H1 (cell line): Measurements from ENCODE around the gene PRR19. TPM values are rescaled to one million over a fixed set of nuclear protein-coding genes. Genes with fewer than 3 reads are reported as not detected.

Experiments used
- CTCF ChIA-PET: fragments of 300-600 bp; sonication (Branson Sonifier 250); formaldehyde crosslinking; loops from one replicate; lab custom pipeline; 2021; ENCODE audit not compliant: partially characterized antibody; lab: Charles Lee
- POLR2A ChIA-PET: fragments of 300-600 bp; sonication (Branson Sonifier 250); formaldehyde crosslinking; loops from one replicate; lab custom pipeline; 2021; ENCODE audit warnings: inconsistent platforms; ENCODE audit not compliant: partially characterized antibody; lab: Charles Lee
- DNase-seq, 2 experiments: peaks; one replicate each; pipeline versions ENCODE4 v3.0.0 to v3.0.0-alpha.2; 2010 to 2022; ENCODE audit warnings: low spot score in 2 of 2, low read depth in 1 of 2, mixed read lengths in 1 of 2
- FAIRE-seq: peaks from 2 replicates; lab custom pipeline; 2011; peaks lifted over from hg19 to GRCh38; lab: Jason Lieb, UNC
- H2AFZ ChIP-seq: 2 replicates; pipeline ENCODE4 v1.8.1; 2012; ENCODE audit warnings: low read length, inconsistent platforms
- H2AK5ac ChIP-seq: 2 replicates; pipeline ENCODE4 v1.6.1; 2013; ENCODE audit warnings: low read depth, low read length
- H2BK120ac ChIP-seq: replicated peaks from 2 replicates; pipeline ENCODE3; 2013; ENCODE audit warnings: low read depth, low read length, inconsistent platforms
- H2BK12ac ChIP-seq: 2 replicates; pipeline ENCODE4 v1.6.1; 2013; ENCODE audit warnings: low read depth, low read length
- H2BK15ac ChIP-seq: 2 replicates; pipeline ENCODE4 v1.6.1; 2013; ENCODE audit warnings: low read length
- H2BK20ac ChIP-seq: 2 replicates; pipeline ENCODE4 v1.6.1; 2013; ENCODE audit warnings: low read length
- H2BK5ac ChIP-seq: 2 replicates; pipeline ENCODE4 v1.6.1; 2013; ENCODE audit warnings: low read depth, low read length
- H3K14ac ChIP-seq: 2 replicates; pipeline ENCODE4 v1.6.1; 2013; ENCODE audit warnings: inconsistent platforms; ENCODE audit not compliant: insufficient read length
- H3K18ac ChIP-seq: 2 replicates; pipeline ENCODE4 v1.6.1; 2013; ENCODE audit warnings: low read length; ENCODE audit errors: extremely low read depth
- H3K23ac ChIP-seq: 2 replicates; pipeline ENCODE4 v1.6.1; 2013; ENCODE audit warnings: inconsistent platforms; ENCODE audit not compliant: insufficient read length
- H3K23me2 ChIP-seq: 2 replicates; pipeline ENCODE4 v1.6.1; 2013; ENCODE audit warnings: low read depth, low read length
- H3K27ac ChIP-seq: 2 replicates; pipeline ENCODE4 v1.6.1; 2011; ENCODE audit warnings: low read depth, low read length, inconsistent platforms
- H3K27me3 ChIP-seq, 4 experiments: replicated peaks in 1 of 4; 1 replicate in 1 of 4; 2 replicates in 3 of 4; pipeline versions ENCODE4 v1.6.1 to v1.8.1; 2011 to 2013; ENCODE audit warnings: low read length in 3 of 4, mild to moderate bottlenecking in 3 of 4, inconsistent platforms in 2 of 4, mixed read lengths in 2 of 4, moderate library complexity in 1 of 4; ENCODE audit not compliant: control insufficient read depth in 3 of 4, insufficient read depth in 3 of 4; ENCODE audit errors: extremely low read depth in 1 of 4
- H3K36me3 ChIP-seq, 4 experiments: 2 replicates each; pipeline versions ENCODE4 v1.6.1 to v1.8.1; 2011 to 2013; ENCODE audit warnings: mild to moderate bottlenecking in 4 of 4, low read length in 3 of 4, moderate library complexity in 2 of 4, control low read depth in 1 of 4, inconsistent platforms in 1 of 4; ENCODE audit not compliant: insufficient read depth in 4 of 4, control insufficient read depth in 2 of 4
- H3K4ac ChIP-seq: replicated peaks from 2 replicates; pipeline ENCODE3; 2013; ENCODE audit warnings: low read length, low read depth, mixed read lengths, inconsistent platforms; ENCODE audit not compliant: insufficient read length
- H3K4me1 ChIP-seq, 4 experiments: replicated peaks in 1 of 4; 1 replicate in 1 of 4; 2 replicates in 3 of 4; pipeline versions ENCODE4 v1.6.1 to v1.8.1; 2011 to 2013; ENCODE audit warnings: low read length in 3 of 4, inconsistent platforms in 2 of 4, mixed read lengths in 1 of 4; ENCODE audit not compliant: insufficient read depth in 4 of 4, control insufficient read depth in 3 of 4
- H3K4me2 ChIP-seq, 2 experiments: 2 replicates each; pipeline versions ENCODE4 v1.6.1 to v1.8.1; 2011 to 2013; ENCODE audit warnings: low read depth in 2 of 2, low read length in 2 of 2, control low read depth in 1 of 2, inconsistent platforms in 1 of 2, mild to moderate bottlenecking in 1 of 2; ENCODE audit not compliant: insufficient read depth in 1 of 2
- H3K4me3 ChIP-seq, 4 experiments: fragments of 200-600, 300-600 bp in 1 of 4; sonication (generic), shearing (Covaris generic), sonication (Bioruptor Twin) in 1 of 4; 2 replicates each; pipeline versions ENCODE4 v1.5.1 to v1.8.1; 2011 to 2016; ENCODE audit warnings: low read length in 4 of 4, low read depth in 3 of 4, control low read depth in 2 of 4, inconsistent platforms in 2 of 4, mild to moderate bottlenecking in 2 of 4, mixed read lengths in 1 of 4, moderate library complexity in 1 of 4; ENCODE audit not compliant: insufficient read depth in 2 of 4; ENCODE audit errors: extremely low read depth in 1 of 4
- H3K56ac ChIP-seq: replicated peaks from 2 replicates; pipeline ENCODE3; 2013; ENCODE audit warnings: low read depth, mild to moderate bottlenecking, mixed read lengths, low read length, inconsistent platforms; ENCODE audit not compliant: insufficient read length
- H3K79me1 ChIP-seq: 2 replicates; pipeline ENCODE4 v1.6.1; 2013; ENCODE audit warnings: low read depth, low read length, control low read depth
- H3K79me2 ChIP-seq, 2 experiments: 2 replicates each; pipeline versions ENCODE4 v1.6.1 to v1.8.1; 2012 to 2013; ENCODE audit warnings: low read length in 2 of 2, mild to moderate bottlenecking in 2 of 2, inconsistent platforms in 1 of 2; ENCODE audit not compliant: insufficient read depth in 2 of 2, control insufficient read depth in 1 of 2
- H3K9ac ChIP-seq, 4 experiments: replicated peaks in 1 of 4; 1 replicate in 1 of 4; 2 replicates in 3 of 4; pipeline versions ENCODE4 v1.6.1 to v1.8.1; 2011 to 2013; ENCODE audit warnings: low read depth in 3 of 4, low read length in 3 of 4, control low read depth in 2 of 4, mild to moderate bottlenecking in 2 of 4, moderate library complexity in 2 of 4, inconsistent platforms in 1 of 4; ENCODE audit errors: extremely low read depth in 1 of 4
- H3K9me3 ChIP-seq, 2 experiments: 2 replicates each; pipeline versions ENCODE4 v1.6.1 to v1.8.1; 2012 to 2013; ENCODE audit warnings: mild to moderate bottlenecking in 2 of 2, moderate library complexity in 2 of 2, control low read depth in 1 of 2, inconsistent platforms in 1 of 2, low read depth in 1 of 2, low read length in 1 of 2, mixed read lengths in 1 of 2; ENCODE audit not compliant: insufficient read depth in 2 of 2
- H4K20me1 ChIP-seq, 2 experiments: replicated peaks in 1 of 2; 2 replicates each; pipeline versions ENCODE3 to v1.8.1; 2011 to 2013; ENCODE audit warnings: inconsistent platforms in 2 of 2, low read length in 2 of 2, mild to moderate bottlenecking in 1 of 2; ENCODE audit not compliant: insufficient read depth in 2 of 2, control insufficient read depth in 1 of 2
- H4K5ac ChIP-seq: 2 replicates; pipeline ENCODE4 v1.6.1; 2013; ENCODE audit warnings: low read length, low read depth, mixed read lengths, inconsistent platforms; ENCODE audit not compliant: insufficient read length
- H4K8ac ChIP-seq: 2 replicates; pipeline ENCODE4 v1.8.0; 2013; ENCODE audit warnings: mild to moderate bottlenecking, moderate library complexity, low read length, inconsistent platforms; ENCODE audit not compliant: insufficient read depth; ENCODE audit errors: extremely low read depth
- H4K91ac ChIP-seq: replicated peaks from 2 replicates; pipeline ENCODE3; 2013; ENCODE audit warnings: low read length, mixed read lengths, inconsistent platforms; ENCODE audit not compliant: insufficient read length
- BACH1 ChIP-seq: IDR thresholded peaks from 2 replicates; pipeline ENCODE4 v1.6.1; 2012; ENCODE audit warnings: low read length, improper control_type of control experiment
- CREB1 ChIP-seq: IDR thresholded peaks from 2 replicates; pipeline ENCODE4 v1.6.1; 2012; ENCODE audit warnings: inconsistent platforms
- POLR2A ChIP-seq, 2 experiments: IDR thresholded peaks; 1 replicate in 1 of 2; 2 replicates in 1 of 2; pipeline ENCODE4 v1.6.1; 2011; ENCODE audit warnings: low read depth in 2 of 2, low read length in 2 of 2, mild to moderate bottlenecking in 2 of 2; ENCODE audit errors: control extremely low read depth in 1 of 2
- POLR2AphosphoS5 ChIP-seq: IDR thresholded peaks from 2 replicates; pipeline ENCODE4 v1.6.1; 2011; ENCODE audit warnings: low read depth, low read length
- RNF2 ChIP-seq: fragments of 200-900, 300-1000 bp; sonication (generic); IDR thresholded peaks from 2 replicates; pipeline ENCODE4 v1.7.1; 2016; ENCODE audit warnings: borderline replicate concordance, low read depth, mild to moderate bottlenecking, antibody characterized with exemption, low read length; ENCODE audit not compliant: poor library complexity, severe bottlenecking; ENCODE audit errors: missing control alignments
- RXRA ChIP-seq: IDR thresholded peaks from 2 replicates; pipeline ENCODE4 v1.6.1; 2011; ENCODE audit warnings: low read depth, mild to moderate bottlenecking, low read length, moderate library complexity; ENCODE audit not compliant: insufficient read depth
- TAF1 ChIP-seq: IDR thresholded peaks from 2 replicates; pipeline ENCODE4 v1.6.1; 2011; ENCODE audit warnings: mild to moderate bottlenecking, low read depth, low read length
- TAF7 ChIP-seq: optimal IDR thresholded peaks from 2 replicates; pipeline ENCODE3; 2011; ENCODE audit warnings: low read depth, mild to moderate bottlenecking, inconsistent platforms, low read length, moderate library complexity, borderline replicate concordance
- TBP ChIP-seq: IDR thresholded peaks from 2 replicates; pipeline ENCODE4 v1.6.1; 2011; ENCODE audit warnings: low read depth, low read length, improper control_type of control experiment
- WGBS, 2 experiments: shearing (Covaris generic) in 1 of 2; methylation state at CpG; one replicate each; pipeline versions ENCODE4 v1.1.6 to v1.1.7; 2013 to 2015; ENCODE audit warnings: low lambda C conversion rate in 2 of 2, mixed read lengths in 2 of 2, inconsistent platforms in 1 of 2, low coverage in 1 of 2, missing lambda C conversion rate in 1 of 2; ENCODE audit not compliant: insufficient replicate concordance in 2 of 2, insufficient coverage in 1 of 2, insufficient read length in 1 of 2; ENCODE audit errors: extremely low coverage in 1 of 2, missing lambda C conversion rate in 1 of 2; 5-methylcytosine and 5-hydroxymethylcytosine counted together
- polyA plus RNA-seq, 7 experiments: library from polyadenylated mRNA; depleted of rRNA in 3 of 7; stranded (reverse) in 5 of 7; unstranded in 2 of 7; fragments of >200 nt in 5 of 7; fragments of 200-250 nt in 2 of 7; gene quantifications; 1 replicate in 5 of 7; 2 replicates in 1 of 7; 4 replicates in 1 of 7; pipeline versions ENCODE4 v1.2.1 to v1.2.3, GENCODE V29; 2011 to 2013; ENCODE audit warnings: missing spikeins in 2 of 7, mixed read lengths in 2 of 7
- total RNA-seq: library from RNA; stranded (reverse); fragmentation: NEBNext Ultra II Directional; extraction: Animal tissue kit (Norgen Biotek cat#: 25700); gene quantifications from 2 replicates; pipeline ENCODE4 v1.2.1, GENCODE V29; 2021
- TF ChIP-seq, protein P1 (sequence below): IDR thresholded peaks from 2 replicates; pipeline ENCODE4 v1.6.1; 2012; ENCODE audit warnings: inconsistent platforms

Gene PRR19
- total and polyA plus RNA-seq, 2 of the 8 experiments (the other 6 are each of a cell fraction or from before 2014, with no cell fraction given): 7.2 to 7.5 TPM

GRCh38 chr19:42254850-42255765 is 46.8 kb upstream of the PRR19 start, which contains the start of gene ERF:
Gene ERF (minus strand): TSS chr19:42255128. CDS start chr19:42254999, 129 bp downstream.
- H4K91ac ChIP-seq: peak within 1 kb of the TSS; percentile 91
- no peak within 1 kb of the TSS for H2BK15ac ChIP-seq
- peak within 1 kb of the TSS; percentile 76 for H3K18ac ChIP-seq
- peaks cover 11% of the 10 kb centered on the region for H3K79me1 ChIP-seq
- WGBS, 2 experiments: 0% methylated on average over 11 of the region's 75 CpGs; no CpG with 5 or more reads in 1 of the 2 experiments
- H2AK5ac ChIP-seq: no peak within 1 kb of the TSS
- peak within 1 kb of the TSS; percentile 71 to 81 (median 77) for H3K9ac ChIP-seq
- peak within 1 kb of the TSS; percentile 81; the same call in 1 of the 2 replicates for H2BK5ac ChIP-seq
- no peak within 1 kb of the TSS for H2AFZ ChIP-seq
- peak within 1 kb of the TSS; percentile 93 for H4K5ac ChIP-seq
- ChIA-PET CTCF (interaction anchor here (0.5 to 9.1 kb wide), 4 partner anchors 8 to 75 kb away, joined by 3 to 75 read pairs (median 30); no protein-coding TSS in a partner anchor), POLR2A (interaction anchor here (1.1 to 2.1 kb wide), 6 partner anchors 8 to 27 kb away, joined by 4 to 14 read pairs (median 8); no protein-coding TSS in a partner anchor)
- H3K9me3 ChIP-seq: no peaks in the 10 kb centered on the region
- peaks cover 0 to 2% (median under 1%) of the 10 kb centered on the region in 4 experiments; a peak in 2 of 8 replicates for H3K36me3 ChIP-seq
- H3K4me2 ChIP-seq: peak within 1 kb of the TSS; percentile 87 to 97
- H2BK120ac ChIP-seq: no peak within 1 kb of the TSS
- 0 out of 2 replicates have a peak within 1 kb of the TSS, but pooled peaks have one; percentile 39 for H2BK12ac ChIP-seq
- H3K14ac ChIP-seq: no peak within 1 kb of the TSS
- H3K56ac ChIP-seq: peak within 1 kb of the TSS; percentile 86
- H3K79me2 ChIP-seq: peaks cover 4 to 30% of the 10 kb centered on the region in 2 experiments; a peak in 3 of 4 replicates
- H3K4me3 ChIP-seq: peak within 1 kb of the TSS; percentile 71 to 99 (median 78)
- H3K23ac ChIP-seq: no peak within 1 kb of the TSS
- peaks cover 13% of the 10 kb centered on the region; the same call in 1 of the 2 replicates for H3K23me2 ChIP-seq
- peaks cover 3 to 12% of the 10 kb centered on the region in 2 experiments for H4K20me1 ChIP-seq
- peaks cover 0 to 3% (median 2%) of the 10 kb centered on the region in 4 experiments; a peak in 2 of 7 replicates for H3K27me3 ChIP-seq
- no peak within 1 kb of the TSS; the same call in 1 of the 2 replicates for H2BK20ac ChIP-seq
- peak within 1 kb of the TSS; percentile 39 for H4K8ac ChIP-seq
- DNase-seq (peak in 1 of 2 experiments; percentile 94), FAIRE-seq (no peak)
- peak within 1 kb of the TSS; percentile 85 for H3K4ac ChIP-seq
- H3K4me1 ChIP-seq: peaks cover 11 to 29% (median 21%) of the 10 kb centered on the region in 4 experiments
- peak within 1 kb of the TSS; percentile 89 for H3K27ac ChIP-seq
- TF ChIP-seq TBP: peak; percentile 63; the same call in 1 of the 2 replicates
- peak; percentile 94 for TF ChIP-seq CREB1
- no peak; a peak in 1 of 3 replicates for TF ChIP-seq POLR2A (IDR thresholded peaks at IDR 0.05; ENCODE audit: control extremely low read depth in 1 of 2, low read depth in 2 of 2, low read length in 2 of 2)
- TF ChIP-seq TAF1: peak; percentile 73
- TF ChIP-seq TAF7: peak; percentile 51
- TF ChIP-seq POLR2AphosphoS5: peak; percentile 51; the same call in 1 of the 2 replicates
- 0 out of 2 replicates have a peak, but pooled peaks have one; percentile 64 for TF ChIP-seq RXRA
- TF ChIP-seq RNF2: no peak
- TF ChIP-seq, protein P1, sequence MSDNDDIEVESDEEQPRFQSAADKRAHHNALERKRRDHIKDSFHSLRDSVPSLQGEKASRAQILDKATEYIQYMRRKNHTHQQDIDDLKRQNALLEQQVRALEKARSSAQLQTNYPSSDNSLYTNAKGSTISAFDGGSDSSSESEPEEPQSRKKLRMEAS: 0 out of 2 replicates have a peak, but pooled peaks have one; percentile 17
- peak; percentile 24; the same call in 1 of the 2 replicates for TF ChIP-seq BACH1
